HG02759 (cell line): ENCODE measurements around the gene USF3.
A peak's percentile ranks its signal among the peaks of the same experiment; 100 is the strongest.

Source experiments
- ATAC-seq: cut with Tn5 transposase; IDR thresholded peaks from one replicate; pipeline ENCODE4 v1.9.1; 2021; ENCODE audit warnings: mild to moderate bottlenecking, moderate library complexity; ENCODE audit not compliant: unreplicated experiment

Gene USF3

GRCh38 chr3:113697500-113698090 is 1.2 kb upstream of the USF3 start:
- no peak for ATAC-seq

GRCh38 chr3:113696658-113697499 is 437 bp upstream of the USF3 start:
- peak; percentile 92 for ATAC-seq

GRCh38 chr3:113695431-113695785 is 1.0 kb downstream of the USF3 start:
- ATAC-seq: no peak

GRCh38 chr3:113690482-113690881 is 6.0 kb downstream of the USF3 start:
- ATAC-seq: no peak

- no peak for ATAC-seq
These were observed 10.3 kb downstream of the USF3 start for GRCh38 chr3:113685956-113686721.

- ATAC-seq: no peak
These were observed 11.3 kb downstream of the USF3 start for GRCh38 chr3:113685124-113685523.

GRCh38 chr3:113684271-113684819 is 12.1 kb downstream of the USF3 start:
- ATAC-seq: no peak

GRCh38 chr3:113678773-113679172 is 17.7 kb downstream of the USF3 start:
- ATAC-seq: no peak

- no peak for ATAC-seq
These were observed 18.7 kb downstream of the USF3 start for GRCh38 chr3:113677737-113678136.

- ATAC-seq: no peak
These were observed 20.2 kb downstream of the USF3 start for GRCh38 chr3:113676261-113676660.

- no peak for ATAC-seq
These were observed 22.8 kb downstream of the USF3 start for GRCh38 chr3:113673593-113673992.

GRCh38 chr3:113668015-113668414 is 28.4 kb downstream of the USF3 start:
- no peak for ATAC-seq

- ATAC-seq: no peak
These were observed 31.8 kb downstream of the USF3 start for GRCh38 chr3:113664523-113665094.

- ATAC-seq: no peak
These were observed 32.7 kb downstream of the USF3 start for GRCh38 chr3:113663761-113664160.

GRCh38 chr3:113663324-113663750 is 33.1 kb downstream of the USF3 start:
- no peak for ATAC-seq

GRCh38 chr3:113662824-113663223 is 33.6 kb downstream of the USF3 start:
- no peak for ATAC-seq

- ATAC-seq: no peak
These were observed 35.5 kb downstream of the USF3 start for GRCh38 chr3:113660896-113661295.

- ATAC-seq: no peak
These were observed 36.0 kb downstream of the USF3 start for GRCh38 chr3:113660458-113660857.

GRCh38 chr3:113659996-113660395 is 36.4 kb downstream of the USF3 start:
- ATAC-seq: no peak

GRCh38 chr3:113659101-113659541 is 37.3 kb downstream of the USF3 start:
- ATAC-seq: no peak

GRCh38 chr3:113658107-113658506 is 38.3 kb downstream of the USF3 start:
- no peak for ATAC-seq
